HepG2 (cell line): Measurements from ENCODE around the gene CRYGA.

ENCODE experiments used
- DPF2 ChIP-seq: sonication (generic); formaldehyde crosslinking; IDR thresholded peaks from 2 replicates; pipeline ENCODE4 v1.4.0; 2020; ENCODE audit warnings: mild to moderate bottlenecking, low read depth, missing genetic modification reagents, borderline replicate concordance
- ELK4 ChIP-seq: sonication (generic); formaldehyde crosslinking; IDR thresholded peaks from 2 replicates; pipeline ENCODE4 v1.9.0; 2021; ENCODE audit warnings: missing genetic modification reagents, borderline replicate concordance
- ETV6 ChIP-seq: sonication (generic); formaldehyde crosslinking; conservative IDR thresholded peaks from 2 replicates; pipeline ENCODE4 v1.4.0; 2020; ENCODE audit warnings: missing genetic modification reagents
- SETDB1 ChIP-seq: sonication (generic); formaldehyde crosslinking; IDR thresholded peaks from 2 replicates; pipeline ENCODE4 v1.5.1; 2020; ENCODE audit warnings: missing genetic modification reagents, mild to moderate bottlenecking, borderline replicate concordance

GRCh38 chr2:208175840-208176153 is 12.4 kb upstream of the CRYGA start:
- no peak for TF ChIP-seq SETDB1 (CRISPR knock-in tag)
- TF ChIP-seq ELK4, result no peak
- TF ChIP-seq ETV6, result no peak
- TF ChIP-seq DPF2 (CRISPR knock-in tag), result no peak
